ENCODE measurements around the gene FGF13.

Gene FGF13

DNA sequence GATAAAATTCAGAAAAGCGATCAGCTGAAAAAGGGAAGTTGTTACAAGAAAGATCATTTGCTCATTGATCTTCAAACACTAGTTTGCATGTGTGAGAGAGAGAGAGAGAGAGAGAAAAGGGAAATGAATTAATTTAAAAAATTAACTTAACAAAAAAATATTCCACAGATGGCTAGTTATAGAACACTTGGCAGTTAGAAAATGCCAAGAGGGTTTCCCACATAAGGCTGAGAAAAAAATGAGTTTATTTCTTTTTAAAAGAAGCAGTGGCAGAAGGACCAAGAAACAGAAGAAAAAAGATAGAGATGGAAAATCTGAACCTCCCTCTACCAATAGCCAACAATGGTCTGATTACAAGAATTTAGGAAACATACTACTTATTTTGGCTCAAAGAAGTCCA lies 47.1 kb downstream of the FGF13 start:
- DNase-seq (ENCODE audit: extremely low read depth in 1 of 2, low read depth in 1 of 2) = no peak

- no peak for DNase-seq (ENCODE audit: extremely low read depth in 1 of 2, low read depth in 1 of 2)
Observed at GRCh38 chrX:138664016-138664415, 47.5 kb downstream of the FGF13 start.

DNA sequence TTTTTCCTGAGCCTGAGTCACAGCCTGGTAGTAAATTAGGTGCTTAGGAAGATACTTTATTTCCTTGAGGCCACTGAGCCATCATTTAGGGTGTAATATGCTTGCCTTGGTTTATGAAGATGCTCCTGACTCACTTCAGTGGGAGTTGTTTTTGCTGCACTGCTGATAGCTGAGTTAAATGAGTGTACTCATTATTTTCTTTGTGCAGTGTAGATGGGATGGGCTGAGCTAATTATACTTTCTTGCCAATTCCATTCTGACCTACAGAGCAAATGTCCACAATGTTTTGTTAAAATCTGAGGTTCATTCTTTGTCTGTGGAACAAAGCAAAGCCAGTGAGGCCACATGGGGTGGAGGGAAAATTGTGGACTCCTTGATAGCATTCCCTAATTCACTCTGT lies 60.0 kb downstream of the FGF13 start:
- no peak for DNase-seq (ENCODE audit: extremely low read depth in 1 of 2, low read depth in 1 of 2)

GRCh38 chrX:138648568-138648967 lies 62.9 kb downstream of the FGF13 start:
- no peak for DNase-seq (ENCODE audit: extremely low read depth in 1 of 2, low read depth in 1 of 2)

- no peak for DNase-seq (ENCODE audit: extremely low read depth in 1 of 2, low read depth in 1 of 2)
Observed at GRCh38 chrX:138638996-138639395, 72.5 kb downstream of the FGF13 start.
